Nephron (organoid): ENCODE data around the gene YTHDF2.
A peak's percentile ranks its signal among the peaks of the same experiment; 100 is the strongest.
"Not testable (repeated sequence)": the region's sequence is repeated elsewhere in the genome, so short reads cannot be mapped to it uniquely, and the experiment has no call there.

ENCODE experiments used
- H3K27ac Mint-ChIP-seq, 3 experiments: 2 replicates each; pipeline ENCODE4 v1.8.0; 2020; ENCODE audit warnings: mixed read lengths in 3 of 3, mild to moderate bottlenecking in 2 of 3, moderate library complexity in 1 of 3
- H3K27me3 Mint-ChIP-seq: 2 replicates; pipeline ENCODE4 v1.8.0; 2021; ENCODE audit warnings: low read depth, mild to moderate bottlenecking, moderate library complexity, mixed read lengths
- H3K36me3 Mint-ChIP-seq: 2 replicates; pipeline ENCODE4 v1.8.0; 2020; ENCODE audit warnings: low read depth, mixed read lengths
- H3K4me1 Mint-ChIP-seq: 2 replicates; pipeline ENCODE4 v1.8.0; 2020; ENCODE audit warnings: mixed read lengths
- H3K4me3 Mint-ChIP-seq, 3 experiments: 2 replicates each; pipeline ENCODE4 v1.8.0; 2020; ENCODE audit warnings: mild to moderate bottlenecking in 3 of 3, mixed read lengths in 3 of 3, moderate library complexity in 2 of 3
- H3K9me3 Mint-ChIP-seq: 2 replicates; pipeline ENCODE4 v1.8.0; 2020; ENCODE audit warnings: mixed read lengths
- CTCF ChIP-seq, 3 experiments: fragments of 200-600 bp; sonication (generic); IDR thresholded peaks; one replicate each; pipeline ENCODE4 v1.5.0; 2021; ENCODE audit warnings: antibody characterized with exemption in 3 of 3; ENCODE audit not compliant: unreplicated experiment in 3 of 3

YTHDF2 gene

GRCh38 chr1:28790377-28791035 lies 53.8 kb downstream of the YTHDF2 start:
- Mint-ChIP-seq H3K4me3 (no peak overlapping the region), H3K36me3 (no peaks in the 10 kb centered on the region), H3K4me1 (no peaks in the 10 kb centered on the region), H3K9me3 (no peaks in the 10 kb centered on the region), H3K27ac (no peak overlapping the region), H3K27me3 (peaks cover 9% of the 10 kb centered on the region)
- TF ChIP-seq CTCF (IDR thresholded peaks at IDR 0.05; ENCODE audit: unreplicated experiment in 3 of 3): no peak

GRCh38 chr1:28791929-28792328 lies 55.2 kb downstream of the YTHDF2 start:
- not testable (repeated sequence) for H3K36me3 Mint-ChIP-seq, H3K4me3 Mint-ChIP-seq, H3K9me3 Mint-ChIP-seq, H3K4me1 Mint-ChIP-seq, H3K27ac Mint-ChIP-seq
- H3K27me3 Mint-ChIP-seq: peaks cover 15% of the 10 kb centered on the region

- TF ChIP-seq CTCF (IDR thresholded peaks at IDR 0.05; ENCODE audit: unreplicated experiment in 3 of 3): peak in 1 of 3 experiments; percentile 11
- H3K27ac Mint-ChIP-seq: no peak overlapping the region
- H3K36me3 Mint-ChIP-seq: no peaks in the 10 kb centered on the region
- peaks cover 18% of the 10 kb centered on the region for H3K27me3 Mint-ChIP-seq
- H3K4me3 Mint-ChIP-seq: no peak overlapping the region
- H3K9me3 Mint-ChIP-seq: no peaks in the 10 kb centered on the region
- H3K4me1 Mint-ChIP-seq: no peaks in the 10 kb centered on the region
These were observed 55.9 kb downstream of the YTHDF2 start for GRCh38 chr1:28792644-28793121.

GRCh38 chr1:28794582-28794981 lies 57.8 kb downstream of the YTHDF2 start:
- not testable (repeated sequence) for H3K27ac Mint-ChIP-seq, H3K4me3 Mint-ChIP-seq, H3K4me1 Mint-ChIP-seq, H3K9me3 Mint-ChIP-seq, H3K36me3 Mint-ChIP-seq
- H3K27me3 Mint-ChIP-seq: peaks cover 19% of the 10 kb centered on the region

- no peaks in the 10 kb centered on the region for H3K36me3 Mint-ChIP-seq
- no peak for TF ChIP-seq CTCF (IDR thresholded peaks at IDR 0.05; ENCODE audit: unreplicated experiment in 3 of 3)
- no peak overlapping the region for H3K4me3 Mint-ChIP-seq
These were observed 59.8 kb downstream of the YTHDF2 start for GRCh38 chr1:28796352-28797211.

GRCh38 chr1:28800324-28800723 lies 63.6 kb downstream of the YTHDF2 start:
- H3K9me3 Mint-ChIP-seq: no peaks in the 10 kb centered on the region
- no peak for TF ChIP-seq CTCF (IDR thresholded peaks at IDR 0.05; ENCODE audit: unreplicated experiment in 3 of 3)
- no peaks in the 10 kb centered on the region for H3K4me1 Mint-ChIP-seq
- H3K36me3 Mint-ChIP-seq: no peaks in the 10 kb centered on the region
- no peak overlapping the region for H3K27ac Mint-ChIP-seq
- peaks cover 33% of the 10 kb centered on the region for H3K27me3 Mint-ChIP-seq
- H3K4me3 Mint-ChIP-seq: no peak overlapping the region

More at GRCh38 chr1:28796352-28797211, 59.8 kb downstream of the YTHDF2 start:
- H3K4me1 Mint-ChIP-seq: no peaks in the 10 kb centered on the region
- no peaks in the 10 kb centered on the region for H3K9me3 Mint-ChIP-seq
- no peak overlapping the region for H3K27ac Mint-ChIP-seq
- peaks cover 18% of the 10 kb centered on the region for H3K27me3 Mint-ChIP-seq
